ENCODE measurements around the gene CDC5L.

CDC5L gene

GRCh38 chr6:44493593-44493992, 106.1 kb downstream of the CDC5L start:
- no peak overlapping the region for H3K4me3 ChIP-seq (ENCODE audit: severe bottlenecking)
- H3K27ac ChIP-seq (ENCODE audit: poor library complexity, severe bottlenecking) = peak overlapping the region; percentile 87
- no peak for TF ChIP-seq CTCF (IDR thresholded peaks at IDR 0.05; ENCODE audit: poor library complexity, severe bottlenecking)
- no peaks in the 10 kb centered on the region for H3K27me3 ChIP-seq (ENCODE audit: insufficient read depth, poor library complexity, severe bottlenecking)
- DNase-seq (ENCODE audit: low spot score) = no peak
- H3K36me3 ChIP-seq (ENCODE audit: low read depth) = no peaks in the 10 kb centered on the region
- no peaks in the 10 kb centered on the region for H3K9me3 ChIP-seq (ENCODE audit: severe bottlenecking)
- H3K4me1 ChIP-seq (ENCODE audit: insufficient read depth, poor library complexity, severe bottlenecking) = peaks cover 30% of the 10 kb centered on the region
- no peak for ATAC-seq (ENCODE audit: low read depth)

GRCh38 chr6:44494011-44494501, 106.5 kb downstream of the CDC5L start:
- Histone ChIP-seq H3K27ac (ENCODE audit: poor library complexity, severe bottlenecking) (peak overlapping the region; percentile 87), H3K4me3 (ENCODE audit: severe bottlenecking) (no peak overlapping the region), H3K36me3 (ENCODE audit: low read depth) (no peaks in the 10 kb centered on the region), H3K9me3 (ENCODE audit: severe bottlenecking) (no peaks in the 10 kb centered on the region), H3K27me3 (ENCODE audit: insufficient read depth, poor library complexity, severe bottlenecking) (no peaks in the 10 kb centered on the region), H3K4me1 (ENCODE audit: insufficient read depth, poor library complexity, severe bottlenecking) (peaks cover 30% of the 10 kb centered on the region)
- ATAC-seq (ENCODE audit: low read depth) = peak; percentile 75
- TF ChIP-seq CTCF (IDR thresholded peaks at IDR 0.05; ENCODE audit: poor library complexity, severe bottlenecking) = peak; percentile 66
- DNase-seq (ENCODE audit: low spot score) = no peak

- no peak for DNase-seq (ENCODE audit: low spot score)
- Histone ChIP-seq H3K9me3 (ENCODE audit: severe bottlenecking) (no peaks in the 10 kb centered on the region), H3K4me1 (ENCODE audit: insufficient read depth, poor library complexity, severe bottlenecking) (peaks cover 24% of the 10 kb centered on the region), H3K27me3 (ENCODE audit: insufficient read depth, poor library complexity, severe bottlenecking) (no peaks in the 10 kb centered on the region), H3K4me3 (ENCODE audit: severe bottlenecking) (no peak overlapping the region), H3K27ac (ENCODE audit: poor library complexity, severe bottlenecking) (peak overlapping the region; percentile 87), H3K36me3 (ENCODE audit: low read depth) (no peaks in the 10 kb centered on the region)
- no peak for ATAC-seq (ENCODE audit: low read depth)
- TF ChIP-seq CTCF (IDR thresholded peaks at IDR 0.05; ENCODE audit: poor library complexity, severe bottlenecking) = no peak
These were observed 107.8 kb downstream of the CDC5L start for GRCh38 chr6:44495036-44495901.

- Histone ChIP-seq H3K27me3 (ENCODE audit: insufficient read depth, poor library complexity, severe bottlenecking) (no peaks in the 10 kb centered on the region), H3K4me3 (ENCODE audit: severe bottlenecking) (no peak overlapping the region), H3K9me3 (ENCODE audit: severe bottlenecking) (no peaks in the 10 kb centered on the region), H3K36me3 (ENCODE audit: low read depth) (no peaks in the 10 kb centered on the region), H3K4me1 (ENCODE audit: insufficient read depth, poor library complexity, severe bottlenecking) (peaks cover 15% of the 10 kb centered on the region), H3K27ac (ENCODE audit: poor library complexity, severe bottlenecking) (no peak overlapping the region)
- TF ChIP-seq CTCF (IDR thresholded peaks at IDR 0.05; ENCODE audit: poor library complexity, severe bottlenecking) = no peak
- ATAC-seq (ENCODE audit: low read depth) = no peak
- no peak for DNase-seq (ENCODE audit: low spot score)
These were observed 109.3 kb downstream of the CDC5L start for GRCh38 chr6:44496665-44497369.

Measured in RWPE2 (cell line).